K562 (cell line): ENCODE data around the gene TAS2R31. TPM values are rescaled to one million over a fixed set of nuclear protein-coding genes. Genes with fewer than 3 reads are reported as not detected.

Source experiments
- ATAC-seq: fragments of 200-7000 bp; cut with Tn5 transposase; 3 replicates; pipeline ENCODE4 v1.9.1; 2020; ENCODE audit warnings: moderate library complexity
- BruUV-seq: library from RNA; stranded (reverse); fragments of 400-500 nt; replicated peaks from 2 replicates; lab custom pipeline; 2021; lab: Mats Ljungman, UMichigan
- CTCF ChIA-PET: fragments of 300-600 bp; formaldehyde crosslinking; extraction: SDS; loops from one replicate; lab custom pipeline; 2021; ENCODE audit warnings: low intra/inter-chr PET ratio; lab: Yijun Ruan, JAX
- POLR2A ChIA-PET: fragments of 300-600, 350-650 bp; sonication (Branson Sonifier 250); formaldehyde crosslinking; extraction: SDS; loops from one replicate; lab custom pipeline; 2021; ENCODE audit warnings: antibody characterized with exemption, inconsistent platforms; lab: Yijun Ruan, JAX
- DNase-seq, 4 experiments: peaks; one replicate each; pipeline versions ENCODE4 v3.0.0 to v3.0.0-alpha.2; 2011 to 2018; ENCODE audit warnings: low spot score in 3 of 4, mixed read lengths in 3 of 4; ENCODE audit errors: extremely low read depth in 1 of 4
- FAIRE-seq: peaks from 2 replicates; lab custom pipeline; 2011; peaks lifted over from hg19 to GRCh38; lab: Jason Lieb, UNC
- H2AFZ ChIP-seq: 2 replicates; pipeline ENCODE4 v1.6.0; 2011; ENCODE audit warnings: low read depth, low read length, control low read depth, inconsistent platforms
- H3K27ac ChIP-seq: fragments of 200-600 bp; 3 replicates; pipeline ENCODE4 v1.8.0; 2011; ENCODE audit warnings: low read depth, mild to moderate bottlenecking, control low read depth, inconsistent platforms, low read length, moderate library complexity, mixed read lengths; ENCODE audit errors: extremely low read depth
- H3K27me3 ChIP-seq, 2 experiments: fragments of 300-600 bp in 1 of 2; 2 replicates in 1 of 2; 3 replicates in 1 of 2; pipeline versions ENCODE4 v1.6.0 to v1.8.0; 2011; ENCODE audit warnings: inconsistent platforms in 2 of 2, low read length in 2 of 2, mild to moderate bottlenecking in 1 of 2, mixed read lengths in 1 of 2, moderate library complexity in 1 of 2; ENCODE audit not compliant: control insufficient read depth in 2 of 2, insufficient read depth in 2 of 2
- H3K36me3 ChIP-seq: fragments of 300-600 bp; 3 replicates; pipeline ENCODE4 v1.8.0; 2011; ENCODE audit warnings: mild to moderate bottlenecking, low read length, inconsistent platforms; ENCODE audit not compliant: control insufficient read depth, insufficient read depth
- H3K4me1 ChIP-seq, 2 experiments: fragments of 200-600 bp in 1 of 2; replicated peaks in 1 of 2; 2 replicates in 1 of 2; 3 replicates in 1 of 2; pipeline versions ENCODE4 v1.5.1 to v1.8.0; 2011; ENCODE audit warnings: inconsistent platforms in 2 of 2, low read length in 2 of 2, mild to moderate bottlenecking in 1 of 2, mixed read lengths in 1 of 2, moderate library complexity in 1 of 2; ENCODE audit not compliant: control insufficient read depth in 2 of 2, insufficient read depth in 2 of 2
- H3K4me2 ChIP-seq: 2 replicates; pipeline ENCODE4 v1.6.1; 2011; ENCODE audit warnings: low read length, control low read depth, inconsistent platforms, mixed read lengths; ENCODE audit not compliant: insufficient read depth
- H3K4me3 ChIP-seq: fragments of 200-600 bp; sonication (generic), shearing (Covaris generic); 2 replicates; pipeline ENCODE4 v1.5.1; 2016; ENCODE audit warnings: control low read depth, inconsistent platforms
- H3K79me2 ChIP-seq: fragments of 200-600 bp; 3 replicates; pipeline ENCODE4 v1.8.0; 2011; ENCODE audit warnings: low read length, inconsistent platforms; ENCODE audit not compliant: control insufficient read depth, insufficient read depth
- H3K9ac ChIP-seq, 2 experiments: 2 replicates each; pipeline versions ENCODE4 v1.6.0 to v1.6.1; 2011; ENCODE audit warnings: low read depth in 2 of 2, low read length in 2 of 2, control low read depth in 1 of 2, inconsistent platforms in 1 of 2, mild to moderate bottlenecking in 1 of 2, mixed read lengths in 1 of 2; ENCODE audit not compliant: insufficient read depth in 1 of 2
- H3K9me1 ChIP-seq: one replicate; pipeline ENCODE4 v1.6.0; 2011; ENCODE audit warnings: inconsistent platforms, mild to moderate bottlenecking, low read length, moderate library complexity; ENCODE audit not compliant: control insufficient read depth, insufficient read depth
- H3K9me3 ChIP-seq: replicated peaks from 2 replicates; pipeline ENCODE4 v1.5.1; 2011; ENCODE audit warnings: low read depth, low read length, inconsistent platforms; ENCODE audit not compliant: control insufficient read depth, insufficient read depth
- H4K20me1 ChIP-seq: replicated peaks from 2 replicates; pipeline ENCODE4 v1.6.1; 2011; ENCODE audit warnings: low read length, inconsistent platforms, mixed read lengths; ENCODE audit not compliant: control insufficient read depth, insufficient read depth
- CBX8 ChIP-seq: fragments of 200-600 bp; sonication (generic); IDR thresholded peaks from 2 replicates; pipeline ENCODE4 v1.6.1; 2012; ENCODE audit warnings: borderline replicate concordance, mixed run types, low read depth, mild to moderate bottlenecking, moderate library complexity, mixed read lengths, low read length, control low read depth, inconsistent platforms; ENCODE audit not compliant: poor library complexity, severe bottlenecking; ENCODE audit errors: extremely low read depth
- MXI1 ChIP-seq: IDR thresholded peaks from 2 replicates; pipeline ENCODE4 v1.6.1; 2011; ENCODE audit warnings: low read depth, mild to moderate bottlenecking, improper control_type of control experiment, low read length
- NR3C1 ChIP-seq: sonication (generic); formaldehyde crosslinking; IDR thresholded peaks from 2 replicates; pipeline ENCODE4 v1.8.1; 2022; ENCODE audit warnings: missing genetic modification reagents
- OTX1 ChIP-seq: fragments of 450-650 bp; formaldehyde crosslinking; IDR thresholded peaks from 2 replicates; pipeline ENCODE4 v1.4.0; 2022; ENCODE audit warnings: mild to moderate bottlenecking
- THRAP3 ChIP-seq: fragments of 450-650 bp; IDR thresholded peaks from 2 replicates; pipeline ENCODE4 v1.6.1; 2016; ENCODE audit warnings: mild to moderate bottlenecking, inconsistent platforms, borderline replicate concordance
- ZNF140 ChIP-seq: fragments of 250-450 bp; sonication (Bioruptor Pico); IDR thresholded peaks from 2 replicates; pipeline ENCODE4 v1.8.0; 2021; ENCODE audit warnings: moderate library complexity, mild to moderate bottlenecking, inconsistent platforms
- ZNF280A ChIP-seq: fragments of 450-650 bp; IDR thresholded peaks from 2 replicates; pipeline ENCODE4 v1.6.1; 2018; ENCODE audit warnings: mild to moderate bottlenecking, low read depth; ENCODE audit not compliant: partially characterized antibody
- ZNF444 ChIP-seq: fragments of 250-450 bp; sonication (Bioruptor Pico); IDR thresholded peaks from 2 replicates; pipeline ENCODE4 v1.4.0; 2020; ENCODE audit warnings: mild to moderate bottlenecking, moderate library complexity
- ZNF764 ChIP-seq: fragments of 250-450 bp; sonication (Bioruptor Pico); IDR thresholded peaks from 2 replicates; pipeline ENCODE4 v1.4.0; 2020; ENCODE audit warnings: low read depth, mild to moderate bottlenecking, moderate library complexity
- WGBS: fragments of 100-300 bp; shearing (Covaris generic); methylation state at CpG from one replicate; pipeline ENCODE4 v1.1.6; 2016; ENCODE audit warnings: low coverage, mixed read lengths; ENCODE audit not compliant: insufficient coverage; ENCODE audit errors: missing lambda C conversion rate; 5-methylcytosine and 5-hydroxymethylcytosine counted together
- in situ Hi-C: fragments of 300-500 bp; cut with MboI; formaldehyde crosslinking; loops from 4 replicates; pipeline ENCODE4 v1.15.0; 2018; ENCODE audit warnings: inconsistent platforms, mixed read lengths
- intact Hi-C: fragments of 100-400 bp; cut with micrococcal nuclease; formaldehyde crosslinking; loops from 2 replicates; pipeline ENCODE4 v1.14.2; 2022
- polyA plus RNA-seq, 8 experiments: library from polyadenylated mRNA; depleted of rRNA in 4 of 8; stranded (reverse) in 5 of 8; unstranded in 3 of 8; fragments of >200 nt; fragmentation: Nextera tagmentation in 2 of 8; fragmentation: Illumina TruSeq in 1 of 8; extraction: Ambion mirVana in 2 of 8; extraction: Trizol in 1 of 8; gene quantifications; 2 replicates each; pipeline versions ENCODE4 v1.2.1 to v1.2.3, GENCODE V29; 2011 to 2014; ENCODE audit warnings: inconsistent platforms in 1 of 8, missing spikeins in 1 of 8
- total RNA-seq, 7 experiments: library from RNA; depleted of rRNA in 6 of 7; stranded (reverse); fragments of >200 nt in 6 of 7; fragmentation: Illumina TruSeq in 2 of 7; extraction: Trizol in 2 of 7; gene quantifications; 2 replicates each; pipeline versions ENCODE4 v1.2.1 to v1.2.3, GENCODE V29; 2011 to 2021; ENCODE audit warnings: low replicate concordance in 1 of 7

The TAS2R31 gene
- total and polyA plus RNA-seq, 9 of the 15 experiments (the other 6 are each of a cell fraction or from before 2014, with no cell fraction given): 0.59 to 3.6 (median 1.4) TPM; not detected in 4

- no peak overlapping the region for H3K4me3 ChIP-seq
- no peak overlapping the region for H2AFZ ChIP-seq
- H3K36me3 ChIP-seq: no peaks in the 10 kb centered on the region
- intact Hi-C loops: no loop called here
- no peaks in the 10 kb centered on the region for H4K20me1 ChIP-seq
- POLR2A ChIA-PET: no interaction called here
- FAIRE-seq: no peak
- no peaks in the 10 kb centered on the region for H3K9me3 ChIP-seq
- BruUV-seq: no TSS peak
- no peaks in the 10 kb centered on the region for H3K4me1 ChIP-seq
- H3K27ac ChIP-seq: no peak overlapping the region
- H3K9ac ChIP-seq: no peak overlapping the region
- H3K9me1 ChIP-seq: no peaks in the 10 kb centered on the region
- CTCF ChIA-PET: no interaction called here
- 83% methylated on average over 5 of the region's 5 CpGs for WGBS
- H3K79me2 ChIP-seq: no peaks in the 10 kb centered on the region
- no peak for DNase-seq
- in situ Hi-C loops: no loop called here
- no peak overlapping the region for H3K4me2 ChIP-seq
- no peak for ATAC-seq
- no peaks in the 10 kb centered on the region for H3K27me3 ChIP-seq
- no peak for TF ChIP-seq NR3C1 (CRISPR knock-in tag)
- TF ChIP-seq OTX1 (CRISPR knock-in tag): no peak
- no peak for TF ChIP-seq ZNF280A
- TF ChIP-seq CBX8: no peak
- TF ChIP-seq ZNF444 (CRISPR knock-in tag): no peak
- no peak for TF ChIP-seq ZNF140 (CRISPR knock-in tag)
- no peak for TF ChIP-seq THRAP3
- no peak for TF ChIP-seq MXI1
- no peak for TF ChIP-seq ZNF764 (CRISPR knock-in tag)
These were observed 49.0 kb downstream of the TAS2R31 start for GRCh38 chr12:10982244-10982643.

Other genes with a start within 250 kb of the TAS2R31 start
Only the 7 nearest of the 18 such genes appear.
- 0.82 TPM in 1 of 2 replicates, not detected in the other for gene PRH2, start 102.2 kb downstream of the TAS2R31 start, total RNA-seq (2014; rRNA removed)
- gene PRH2, start 102.2 kb downstream of the TAS2R31 start, total RNA-seq (2014; rRNA removed; fragmentation: Illumina TruSeq; extraction: Trizol): not detected in 2 replicates
- gene PRH2, start 102.2 kb downstream of the TAS2R31 start, total RNA-seq (2015; rRNA removed; fragmentation: Illumina TruSeq; extraction: Trizol): 0.41 TPM in 1 of 2 replicates, not detected in the other
- not detected in 2 replicates for gene PRH2, start 102.2 kb downstream of the TAS2R31 start, total RNA-seq (2021)
- gene PRH2, start 102.2 kb downstream of the TAS2R31 start, polyA plus RNA-seq (2011; rRNA removed): 0.24 and 0.80 TPM in 2 replicates
- gene PRH2, start 102.2 kb downstream of the TAS2R31 start, polyA plus RNA-seq (2014; fragmentation: Illumina TruSeq; extraction: Trizol): 0.93 TPM in 1 of 2 replicates, not detected in the other
- under 1 TPM in 1 of 2 experiments, not detected in 1; 0.18 TPM for gene PRH2, start 102.2 kb downstream of the TAS2R31 start, polyA plus RNA-seq (2014; fragmentation: Nextera tagmentation; extraction: Ambion mirVana)
- gene PRH2, start 102.2 kb downstream of the TAS2R31 start, polyA plus RNA-seq (2014; rRNA removed): 0.81 TPM in 1 of 2 replicates, not detected in the other
- 1.1 and 1.2 TPM in 2 replicates for gene TAS2R14, start 92.1 kb downstream of the TAS2R31 start, total RNA-seq (2014; rRNA removed)
- 3.5 and 4.2 TPM in 2 replicates for gene TAS2R14, start 92.1 kb downstream of the TAS2R31 start, total RNA-seq (2014; rRNA removed; fragmentation: Illumina TruSeq; extraction: Trizol)
- gene TAS2R14, start 92.1 kb downstream of the TAS2R31 start, total RNA-seq (2015; rRNA removed; fragmentation: Illumina TruSeq; extraction: Trizol): 2.9 and 3.4 TPM in 2 replicates
- gene TAS2R14, start 92.1 kb downstream of the TAS2R31 start, total RNA-seq (2021): 1.4 and 1.6 TPM in 2 replicates
- gene TAS2R14, start 92.1 kb downstream of the TAS2R31 start, polyA plus RNA-seq (2011; rRNA removed): 1.9 and 2.4 TPM in 2 replicates
- gene TAS2R14, start 92.1 kb downstream of the TAS2R31 start, polyA plus RNA-seq (2014; fragmentation: Illumina TruSeq; extraction: Trizol): 1.2 and 1.3 TPM in 2 replicates
- gene TAS2R14, start 92.1 kb downstream of the TAS2R31 start, polyA plus RNA-seq (2014; fragmentation: Nextera tagmentation; extraction: Ambion mirVana): 1 to 10 TPM; 2.6 to 3.9 TPM
- 1.3 and 1.5 TPM in 2 replicates for gene TAS2R14, start 92.1 kb downstream of the TAS2R31 start, polyA plus RNA-seq (2014; rRNA removed)
- 0.61 TPM in 1 of 2 replicates, not detected in the other for gene TAS2R50, start 44.5 kb downstream of the TAS2R31 start, total RNA-seq (2014; rRNA removed)
- 0.91 and 1.6 TPM in 2 replicates for gene TAS2R50, start 44.5 kb downstream of the TAS2R31 start, total RNA-seq (2014; rRNA removed; fragmentation: Illumina TruSeq; extraction: Trizol)
- gene TAS2R50, start 44.5 kb downstream of the TAS2R31 start, total RNA-seq (2015; rRNA removed; fragmentation: Illumina TruSeq; extraction: Trizol): 1.3 and 1.4 TPM in 2 replicates
- 0.18 and 0.49 TPM in 2 replicates for gene TAS2R50, start 44.5 kb downstream of the TAS2R31 start, total RNA-seq (2021)
- 0.09 and 0.15 TPM in 2 replicates for gene TAS2R50, start 44.5 kb downstream of the TAS2R31 start, polyA plus RNA-seq (2011; rRNA removed)
- gene TAS2R50, start 44.5 kb downstream of the TAS2R31 start, polyA plus RNA-seq (2014; fragmentation: Illumina TruSeq; extraction: Trizol): not detected in 2 replicates
- gene TAS2R50, start 44.5 kb downstream of the TAS2R31 start, polyA plus RNA-seq (2014; fragmentation: Nextera tagmentation; extraction: Ambion mirVana): under 1 TPM in 1 of 2 experiments, not detected in 1; 0.06 TPM
- 0.36 TPM in 1 of 2 replicates, not detected in the other for gene TAS2R50, start 44.5 kb downstream of the TAS2R31 start, polyA plus RNA-seq (2014; rRNA removed)
- gene TAS2R20, start 33.1 kb downstream of the TAS2R31 start, total RNA-seq (2014; rRNA removed): 0.69 and 0.77 TPM in 2 replicates
- 2.3 and 2.7 TPM in 2 replicates for gene TAS2R20, start 33.1 kb downstream of the TAS2R31 start, total RNA-seq (2014; rRNA removed; fragmentation: Illumina TruSeq; extraction: Trizol)
- gene TAS2R20, start 33.1 kb downstream of the TAS2R31 start, total RNA-seq (2015; rRNA removed; fragmentation: Illumina TruSeq; extraction: Trizol): 1.7 and 1.9 TPM in 2 replicates
- 0.74 and 0.93 TPM in 2 replicates for gene TAS2R20, start 33.1 kb downstream of the TAS2R31 start, total RNA-seq (2021)
- 1.7 and 1.8 TPM in 2 replicates for gene TAS2R20, start 33.1 kb downstream of the TAS2R31 start, polyA plus RNA-seq (2011; rRNA removed)
- gene TAS2R20, start 33.1 kb downstream of the TAS2R31 start, polyA plus RNA-seq (2014; fragmentation: Illumina TruSeq; extraction: Trizol): 0.55 and 0.67 TPM in 2 replicates
- under 1 TPM; 0.07 to 0.18 TPM for gene TAS2R20, start 33.1 kb downstream of the TAS2R31 start, polyA plus RNA-seq (2014; fragmentation: Nextera tagmentation; extraction: Ambion mirVana)
- 0.44 and 0.45 TPM in 2 replicates for gene TAS2R20, start 33.1 kb downstream of the TAS2R31 start, polyA plus RNA-seq (2014; rRNA removed)
- 0.27 and 0.90 TPM in 2 replicates for gene TAS2R19, start 8.8 kb downstream of the TAS2R31 start, total RNA-seq (2014; rRNA removed)
- 3.0 and 4.1 TPM in 2 replicates for gene TAS2R19, start 8.8 kb downstream of the TAS2R31 start, total RNA-seq (2014; rRNA removed; fragmentation: Illumina TruSeq; extraction: Trizol)
- gene TAS2R19, start 8.8 kb downstream of the TAS2R31 start, total RNA-seq (2015; rRNA removed; fragmentation: Illumina TruSeq; extraction: Trizol): 2.4 and 2.5 TPM in 2 replicates
- gene TAS2R19, start 8.8 kb downstream of the TAS2R31 start, total RNA-seq (2021): 0.86 and 1.2 TPM in 2 replicates
- gene TAS2R19, start 8.8 kb downstream of the TAS2R31 start, polyA plus RNA-seq (2011; rRNA removed): 0.87 and 1.6 TPM in 2 replicates
- 0.13 TPM in 1 of 2 replicates, not detected in the other for gene TAS2R19, start 8.8 kb downstream of the TAS2R31 start, polyA plus RNA-seq (2014; fragmentation: Illumina TruSeq; extraction: Trizol)
- not detected for gene TAS2R19, start 8.8 kb downstream of the TAS2R31 start, polyA plus RNA-seq (2014; fragmentation: Nextera tagmentation; extraction: Ambion mirVana)
- 0.12 and 0.21 TPM in 2 replicates for gene TAS2R19, start 8.8 kb downstream of the TAS2R31 start, polyA plus RNA-seq (2014; rRNA removed)
- gene TAS2R46, start 30.9 kb upstream of the TAS2R31 start, total RNA-seq (2014; rRNA removed): 0.95 and 1.1 TPM in 2 replicates
- gene TAS2R46, start 30.9 kb upstream of the TAS2R31 start, total RNA-seq (2014; rRNA removed; fragmentation: Illumina TruSeq; extraction: Trizol): 1.8 and 2.1 TPM in 2 replicates
- gene TAS2R46, start 30.9 kb upstream of the TAS2R31 start, total RNA-seq (2015; rRNA removed; fragmentation: Illumina TruSeq; extraction: Trizol): 1.3 TPM in 2 replicates
- gene TAS2R46, start 30.9 kb upstream of the TAS2R31 start, total RNA-seq (2021): 0.47 and 0.74 TPM in 2 replicates
- gene TAS2R46, start 30.9 kb upstream of the TAS2R31 start, polyA plus RNA-seq (2011; rRNA removed): 0.30 and 0.35 TPM in 2 replicates
- gene TAS2R46, start 30.9 kb upstream of the TAS2R31 start, polyA plus RNA-seq (2014; fragmentation: Illumina TruSeq; extraction: Trizol): 0.19 TPM in 1 of 2 replicates, not detected in the other
- gene TAS2R46, start 30.9 kb upstream of the TAS2R31 start, polyA plus RNA-seq (2014; fragmentation: Nextera tagmentation; extraction: Ambion mirVana): not detected
- 0.08 TPM in 1 of 2 replicates, not detected in the other for gene TAS2R46, start 30.9 kb upstream of the TAS2R31 start, polyA plus RNA-seq (2014; rRNA removed)
- not detected in 2 replicates for gene TAS2R43, start 60.9 kb upstream of the TAS2R31 start, total RNA-seq (2014; rRNA removed)
- gene TAS2R43, start 60.9 kb upstream of the TAS2R31 start, total RNA-seq (2014; rRNA removed; fragmentation: Illumina TruSeq; extraction: Trizol): not detected in 2 replicates
- not detected in 2 replicates for gene TAS2R43, start 60.9 kb upstream of the TAS2R31 start, total RNA-seq (2015; rRNA removed; fragmentation: Illumina TruSeq; extraction: Trizol)
- not detected in 2 replicates for gene TAS2R43, start 60.9 kb upstream of the TAS2R31 start, total RNA-seq (2021)
- gene TAS2R43, start 60.9 kb upstream of the TAS2R31 start, polyA plus RNA-seq (2011; rRNA removed): not detected in 2 replicates
- not detected in 2 replicates for gene TAS2R43, start 60.9 kb upstream of the TAS2R31 start, polyA plus RNA-seq (2014; fragmentation: Illumina TruSeq; extraction: Trizol)
- gene TAS2R43, start 60.9 kb upstream of the TAS2R31 start, polyA plus RNA-seq (2014; fragmentation: Nextera tagmentation; extraction: Ambion mirVana): not detected
- gene TAS2R43, start 60.9 kb upstream of the TAS2R31 start, polyA plus RNA-seq (2014; rRNA removed): not detected in 2 replicates